Subcutaneous abdominal adipose tissue (tissue), 5 donors: ENCODE measurements around the gene FTO.
A peak's percentile ranks its signal among the peaks of the same experiment; 100 is the strongest.

Experiments
- H3K27ac ChIP-seq: one replicate; pipeline ENCODE4 v1.7.0; 2013; ENCODE audit warnings: low read depth, mild to moderate bottlenecking, inconsistent platforms, low read length, moderate library complexity
- H3K27me3 ChIP-seq, 5 donors: one replicate each; pipeline ENCODE4 v1.7.0; 2013; ENCODE audit warnings: low read length in 5 of 5, inconsistent platforms in 1 of 5; ENCODE audit not compliant: control insufficient read depth in 5 of 5, insufficient read depth in 4 of 5
- H3K36me3 ChIP-seq, 5 donors: one replicate each; pipeline ENCODE4 v1.7.0; 2013; ENCODE audit warnings: low read length in 5 of 5; ENCODE audit not compliant: control insufficient read depth in 5 of 5, insufficient read depth in 5 of 5
- H3K4me1 ChIP-seq, 5 donors: one replicate each; pipeline ENCODE4 v1.7.0; 2013; ENCODE audit warnings: low read length in 5 of 5, mild to moderate bottlenecking in 3 of 5, moderate library complexity in 1 of 5; ENCODE audit not compliant: control insufficient read depth in 5 of 5, insufficient read depth in 5 of 5
- H3K4me3 ChIP-seq, 5 donors: one replicate each; pipeline ENCODE4 v1.7.0; 2013; ENCODE audit warnings: low read length in 5 of 5, low read depth in 1 of 5
- H3K9ac ChIP-seq, 5 donors: one replicate each; pipeline ENCODE4 v1.7.0; 2013; ENCODE audit warnings: low read length in 5 of 5, mild to moderate bottlenecking in 4 of 5, moderate library complexity in 3 of 5
- H3K9me3 ChIP-seq, 5 donors: one replicate each; pipeline ENCODE4 v1.7.0; 2013; ENCODE audit warnings: low read length in 5 of 5; ENCODE audit not compliant: control insufficient read depth in 5 of 5
- donor health status: healthy.
- donor health status: healthy.
- donor health status: healthy.
- donor health status: healthy.
- donor health status: healthy.

The FTO gene

GRCh38 chr16:53789137-53789536, 85.2 kb downstream of the FTO start:
- Histone ChIP-seq H3K4me1 (peaks cover 0 to 27% (median 9%) of the 10 kb centered on the region in 5 donors), H3K27ac (peak overlapping the region; percentile 0), H3K9ac (no peak overlapping the region)

GRCh38 chr16:53792161-53792951, 88.4 kb downstream of the FTO start:
- H3K36me3 ChIP-seq = no peaks in the 10 kb centered on the region
- peaks cover 0 to 15% (median 12%) of the 10 kb centered on the region in 5 donors for H3K4me1 ChIP-seq
- H3K27ac ChIP-seq = no peak overlapping the region
- no peaks in the 10 kb centered on the region for H3K27me3 ChIP-seq
- no peaks in the 10 kb centered on the region for H3K9me3 ChIP-seq
- no peak overlapping the region for H3K9ac ChIP-seq
- H3K4me3 ChIP-seq = no peak overlapping the region

More at GRCh38 chr16:53789137-53789536, 85.2 kb downstream of the FTO start:
- Histone ChIP-seq H3K9me3 (no peaks in the 10 kb centered on the region), H3K36me3 (no peaks in the 10 kb centered on the region), H3K27me3 (no peaks in the 10 kb centered on the region), H3K4me3 (no peak overlapping the region)

GRCh38 chr16:53803451-53803850, 99.5 kb downstream of the FTO start:
- Histone ChIP-seq H3K27me3 (no peaks in the 10 kb centered on the region), H3K27ac (no peak overlapping the region), H3K9me3 (peaks cover 0 to 4% (median 0%) of the 10 kb centered on the region in 5 donors), H3K4me1 (no peaks in the 10 kb centered on the region), H3K36me3 (no peaks in the 10 kb centered on the region), H3K4me3 (no peak overlapping the region), H3K9ac (no peak overlapping the region)

GRCh38 chr16:53803998-53804397, 100.0 kb downstream of the FTO start:
- no peaks in the 10 kb centered on the region for H3K27me3 ChIP-seq
- H3K27ac ChIP-seq = no peak overlapping the region
- no peaks in the 10 kb centered on the region for H3K36me3 ChIP-seq
- H3K9me3 ChIP-seq = peaks cover 0 to 4% (median 0%) of the 10 kb centered on the region in 5 donors
- H3K4me1 ChIP-seq = no peaks in the 10 kb centered on the region
- no peak overlapping the region for H3K9ac ChIP-seq
- no peak overlapping the region for H3K4me3 ChIP-seq

- H3K9me3 ChIP-seq = peaks cover 0 to 3% (median 0%) of the 10 kb centered on the region in 5 donors
- no peak overlapping the region for H3K27ac ChIP-seq
- no peaks in the 10 kb centered on the region for H3K36me3 ChIP-seq
- no peak overlapping the region for H3K9ac ChIP-seq
- H3K4me1 ChIP-seq = no peaks in the 10 kb centered on the region
- H3K27me3 ChIP-seq = no peaks in the 10 kb centered on the region
- H3K4me3 ChIP-seq = no peak overlapping the region
These were observed 100.5 kb downstream of the FTO start for GRCh38 chr16:53804467-53804866.

GRCh38 chr16:53805113-53805512, 101.2 kb downstream of the FTO start:
- Histone ChIP-seq H3K9me3 (peaks cover 0 to 3% (median 0%) of the 10 kb centered on the region in 5 donors), H3K27ac (no peak overlapping the region), H3K4me1 (no peaks in the 10 kb centered on the region), H3K9ac (no peak overlapping the region), H3K4me3 (no peak overlapping the region), H3K36me3 (no peaks in the 10 kb centered on the region), H3K27me3 (no peaks in the 10 kb centered on the region)

DNA sequence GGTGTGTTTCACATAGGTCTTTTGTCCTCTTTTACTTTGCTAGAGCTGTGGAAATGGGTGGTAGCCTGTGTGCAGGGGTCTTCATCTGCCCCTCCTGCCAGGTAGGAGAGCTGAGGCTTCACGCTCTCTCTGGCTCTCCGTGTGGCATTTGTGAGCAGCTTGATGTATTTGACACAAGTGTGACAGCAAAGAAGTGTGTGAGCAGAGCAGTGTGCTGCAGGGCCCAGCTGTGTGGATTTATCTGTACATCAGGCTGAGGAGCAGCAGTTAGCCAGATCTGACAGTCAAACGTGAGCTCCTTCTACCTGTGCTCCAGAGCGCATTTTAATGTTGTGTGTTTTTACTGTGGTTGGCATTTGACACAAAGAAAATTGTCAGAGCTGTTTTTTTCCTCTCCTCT, 101.8 kb downstream of the FTO start:
- Histone ChIP-seq H3K9ac (no peak overlapping the region), H3K27ac (no peak overlapping the region), H3K9me3 (no peaks in the 10 kb centered on the region)

DNA sequence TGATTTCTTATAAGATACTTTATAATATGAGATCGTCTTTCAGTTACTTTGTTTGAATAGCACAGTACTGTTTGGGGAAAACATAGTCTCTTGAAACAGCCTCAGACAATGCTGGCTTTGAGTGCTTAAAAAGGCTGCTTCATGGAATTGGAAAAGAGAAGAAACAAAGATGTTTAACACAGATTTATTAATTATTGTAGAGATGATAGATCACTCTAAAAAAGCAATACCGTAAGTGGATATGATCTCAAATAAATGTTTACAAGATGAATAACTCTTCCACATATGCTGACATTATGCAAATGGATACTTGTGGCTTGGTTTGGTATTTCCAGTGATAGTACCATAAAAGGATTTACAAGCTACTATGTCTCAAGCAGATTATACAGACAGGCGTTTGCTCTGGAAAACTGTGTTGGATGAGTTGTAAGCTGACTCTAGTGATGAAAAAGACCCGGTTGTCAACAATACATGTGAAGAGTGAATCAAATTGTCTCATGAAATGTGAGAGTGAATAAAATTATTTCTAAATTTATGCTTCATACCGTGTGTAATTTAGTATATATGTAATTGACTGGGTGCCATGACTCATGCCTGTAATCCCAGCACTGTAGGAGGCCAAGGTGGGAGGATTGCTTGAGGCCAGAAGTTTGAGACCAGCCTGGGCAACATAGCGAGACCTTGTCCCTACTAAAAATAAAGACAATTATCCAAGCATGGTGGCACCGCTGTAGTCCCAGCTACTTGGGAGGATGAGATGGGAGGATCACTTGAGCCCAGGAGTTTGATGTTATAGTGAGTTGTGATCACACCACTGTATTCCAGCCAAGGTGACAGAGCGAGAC, 105.4 kb downstream of the FTO start:
- Histone ChIP-seq H3K27me3 (no peaks in the 10 kb centered on the region), H3K36me3 (peaks cover 14 to 31% (median 15%) of the 10 kb centered on the region in 5 donors), H3K9ac (no peak overlapping the region), H3K9me3 (no peaks in the 10 kb centered on the region), H3K27ac (no peak overlapping the region), H3K4me1 (no peaks in the 10 kb centered on the region), H3K4me3 (no peak overlapping the region)

More for the DNA sequence above, 101.8 kb downstream of the FTO start:
- H3K4me1 ChIP-seq = no peaks in the 10 kb centered on the region
- peaks cover under 1 to 3% (median 2%) of the 10 kb centered on the region in 5 donors for H3K36me3 ChIP-seq
- no peak overlapping the region for H3K4me3 ChIP-seq
- no peaks in the 10 kb centered on the region for H3K27me3 ChIP-seq

GRCh38 chr16:53812914-53813313, 109.0 kb downstream of the FTO start:
- Histone ChIP-seq H3K9ac (no peak overlapping the region), H3K9me3 (no peaks in the 10 kb centered on the region), H3K4me1 (peaks cover 0 to 13% (median 8%) of the 10 kb centered on the region in 5 donors), H3K27me3 (no peaks in the 10 kb centered on the region), H3K4me3 (no peak overlapping the region), H3K27ac (no peak overlapping the region), H3K36me3 (peaks cover 16 to 38% (median 21%) of the 10 kb centered on the region in 5 donors)

GRCh38 chr16:53814801-53815200, 110.8 kb downstream of the FTO start:
- H3K4me1 ChIP-seq = peaks cover 0 to 15% (median 8%) of the 10 kb centered on the region in 5 donors
- no peak overlapping the region for H3K4me3 ChIP-seq
- H3K9me3 ChIP-seq = no peaks in the 10 kb centered on the region
- no peak overlapping the region for H3K9ac ChIP-seq
- H3K27ac ChIP-seq = no peak overlapping the region
- no peaks in the 10 kb centered on the region for H3K27me3 ChIP-seq
- peaks cover 16 to 38% (median 21%) of the 10 kb centered on the region in 5 donors for H3K36me3 ChIP-seq
